Mammary epithelial cell (primary cell): Measurements from ENCODE around the gene DDN.

ENCODE experiments used
- EZH2 ChIP-seq: IDR thresholded peaks from 2 replicates; pipeline ENCODE4 v1.6.1; 2012; ENCODE audit warnings: low read length, inconsistent platforms, borderline replicate concordance
- TF ChIP-seq, protein P1 (sequence below), 2 donors: IDR thresholded peaks in 1 of 2; conservative IDR thresholded peaks in 1 of 2; 2 replicates each; pipeline ENCODE4 v1.5.1; 2011 to 2012; ENCODE audit warnings: inconsistent platforms in 2 of 2, low read length in 2 of 2, mild to moderate bottlenecking in 2 of 2, control low read depth in 1 of 2, low read depth in 1 of 2; ENCODE audit not compliant: insufficient read depth in 1 of 2; ENCODE audit errors: extremely low read depth in 1 of 2

GRCh38 chr12:48973531-48973930 lies 25.6 kb downstream of the DDN start:
- TF ChIP-seq, protein P1, sequence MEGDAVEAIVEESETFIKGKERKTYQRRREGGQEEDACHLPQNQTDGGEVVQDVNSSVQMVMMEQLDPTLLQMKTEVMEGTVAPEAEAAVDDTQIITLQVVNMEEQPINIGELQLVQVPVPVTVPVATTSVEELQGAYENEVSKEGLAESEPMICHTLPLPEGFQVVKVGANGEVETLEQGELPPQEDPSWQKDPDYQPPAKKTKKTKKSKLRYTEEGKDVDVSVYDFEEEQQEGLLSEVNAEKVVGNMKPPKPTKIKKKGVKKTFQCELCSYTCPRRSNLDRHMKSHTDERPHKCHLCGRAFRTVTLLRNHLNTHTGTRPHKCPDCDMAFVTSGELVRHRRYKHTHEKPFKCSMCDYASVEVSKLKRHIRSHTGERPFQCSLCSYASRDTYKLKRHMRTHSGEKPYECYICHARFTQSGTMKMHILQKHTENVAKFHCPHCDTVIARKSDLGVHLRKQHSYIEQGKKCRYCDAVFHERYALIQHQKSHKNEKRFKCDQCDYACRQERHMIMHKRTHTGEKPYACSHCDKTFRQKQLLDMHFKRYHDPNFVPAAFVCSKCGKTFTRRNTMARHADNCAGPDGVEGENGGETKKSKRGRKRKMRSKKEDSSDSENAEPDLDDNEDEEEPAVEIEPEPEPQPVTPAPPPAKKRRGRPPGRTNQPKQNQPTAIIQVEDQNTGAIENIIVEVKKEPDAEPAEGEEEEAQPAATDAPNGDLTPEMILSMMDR (conservative IDR thresholded peaks at IDR 0.05 in 1 of 2, IDR thresholded peaks at IDR 0.05 in 1 of 2; ENCODE audit: extremely low read depth in 1 of 2, insufficient read depth in 1 of 2, low read depth in 1 of 2, low read length in 2 of 2): no peak
- no peak for TF ChIP-seq EZH2
